D721Med (cell line): Measurements from ENCODE around the gene ZP3.
"Not testable (repeated sequence)": the region's sequence is repeated elsewhere in the genome, so short reads cannot be mapped to it uniquely, and the experiment has no call there.

Experiments
- DNase-seq: peaks from one replicate; pipeline ENCODE4 v3.0.0; 2011; ENCODE audit warnings: low spot score; ENCODE audit not compliant: insufficient read length
- FAIRE-seq: peaks from 2 replicates; lab custom pipeline; 2011; peaks lifted over from hg19 to GRCh38; lab: Jason Lieb, UNC

The ZP3 gene

GRCh38 chr7:76471556-76472221, 46.9 kb downstream of the ZP3 start:
- FAIRE-seq, DNase-seq: not testable (repeated sequence)

- not testable (repeated sequence) for DNase-seq, FAIRE-seq
Observed at GRCh38 chr7:76473097-76473496, 48.3 kb downstream of the ZP3 start.

GRCh38 chr7:76476280-76476679, 51.5 kb downstream of the ZP3 start:
- FAIRE-seq, DNase-seq: not testable (repeated sequence)

GRCh38 chr7:76476742-76477474, 52.2 kb downstream of the ZP3 start:
- not testable (repeated sequence) for DNase-seq

GRCh38 chr7:76479628-76480027, 54.9 kb downstream of the ZP3 start:
- not testable (repeated sequence) for FAIRE-seq, DNase-seq

More at GRCh38 chr7:76476742-76477474, 52.2 kb downstream of the ZP3 start:
- FAIRE-seq, result not testable (repeated sequence)

GRCh38 chr7:76480403-76481253, 55.9 kb downstream of the ZP3 start:
- DNase-seq, FAIRE-seq: not testable (repeated sequence)

GRCh38 chr7:76482660-76483059, 57.9 kb downstream of the ZP3 start:
- FAIRE-seq, DNase-seq: not testable (repeated sequence)

GRCh38 chr7:76483081-76483480, 58.3 kb downstream of the ZP3 start:
- not testable (repeated sequence) for DNase-seq, FAIRE-seq

GRCh38 chr7:76484456-76484855, 59.7 kb downstream of the ZP3 start:
- FAIRE-seq, DNase-seq: not testable (repeated sequence)

- not testable (repeated sequence) for FAIRE-seq, DNase-seq
Observed at GRCh38 chr7:76485822-76486610, 61.3 kb downstream of the ZP3 start.

GRCh38 chr7:76486618-76487017, 61.9 kb downstream of the ZP3 start:
- FAIRE-seq, DNase-seq: not testable (repeated sequence)

- DNase-seq, FAIRE-seq: not testable (repeated sequence)
Observed at GRCh38 chr7:76487969-76488368, 63.2 kb downstream of the ZP3 start.
